Effector memory CD4-positive, alpha-beta T cell (primary cell): ENCODE measurements around the gene C20orf202.

ENCODE experiments used
- DNase-seq, 3 donors: peaks; one replicate each; pipeline ENCODE4 v3.0.0-alpha.2; 2020
- H3K27ac ChIP-seq: 2 replicates; pipeline ENCODE4 v1.7.0; 2013; ENCODE audit warnings: mild to moderate bottlenecking, low read length, moderate library complexity; ENCODE audit not compliant: insufficient read depth, poor library complexity, severe bottlenecking
- H3K27me3 ChIP-seq: replicated peaks from 2 replicates; pipeline ENCODE4 v1.7.0; 2013; ENCODE audit warnings: mild to moderate bottlenecking, low read length; ENCODE audit not compliant: insufficient read depth, control insufficient read depth, poor library complexity, severe bottlenecking
- H3K36me3 ChIP-seq: 2 replicates; pipeline ENCODE4 v1.7.0; 2013; ENCODE audit warnings: mild to moderate bottlenecking, low read length, moderate library complexity; ENCODE audit not compliant: control insufficient read depth, insufficient read depth
- H3K4me1 ChIP-seq: 2 replicates; pipeline ENCODE4 v1.7.0; 2013; ENCODE audit warnings: low read length, mild to moderate bottlenecking; ENCODE audit not compliant: control insufficient read depth, insufficient read depth, poor library complexity, severe bottlenecking
- H3K4me3 ChIP-seq: 2 replicates; pipeline ENCODE4 v1.7.0; 2013; ENCODE audit warnings: low read length, low read depth, mild to moderate bottlenecking; ENCODE audit not compliant: insufficient read depth, poor library complexity, severe bottlenecking
- H3K9me3 ChIP-seq: 2 replicates; pipeline ENCODE4 v1.7.0; 2013; ENCODE audit warnings: mild to moderate bottlenecking, low read length, moderate library complexity; ENCODE audit not compliant: control insufficient read depth

The C20orf202 gene

DNA sequence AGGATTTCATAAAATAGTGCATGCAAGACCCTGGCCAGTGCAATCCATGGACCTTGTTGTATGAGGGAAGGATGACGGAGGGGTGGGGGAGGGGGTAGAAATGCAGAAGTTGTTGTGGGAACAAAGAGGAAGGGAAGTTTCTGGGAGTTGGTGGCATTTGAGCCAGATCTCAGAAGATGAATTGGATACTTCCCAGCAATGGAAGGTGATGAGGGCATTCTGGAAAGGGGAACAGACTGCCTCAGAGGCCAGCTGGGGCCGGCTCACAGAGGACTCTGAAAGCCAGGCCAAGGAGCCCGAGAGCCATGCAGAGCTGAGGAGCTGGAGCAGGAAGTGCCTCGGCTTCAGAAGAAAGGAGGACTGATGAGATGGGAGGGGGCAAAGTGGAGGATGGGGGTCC, 21.1 kb upstream of the C20orf202 start:
- no peaks in the 10 kb centered on the region for H3K36me3 ChIP-seq
- H3K27me3 ChIP-seq = peaks cover 3% of the 10 kb centered on the region
- no peak for DNase-seq
- no peak overlapping the region for H3K27ac ChIP-seq
- no peak overlapping the region for H3K4me3 ChIP-seq
- H3K4me1 ChIP-seq = peaks cover 3% of the 10 kb centered on the region
- H3K9me3 ChIP-seq = no peaks in the 10 kb centered on the region

DNA sequence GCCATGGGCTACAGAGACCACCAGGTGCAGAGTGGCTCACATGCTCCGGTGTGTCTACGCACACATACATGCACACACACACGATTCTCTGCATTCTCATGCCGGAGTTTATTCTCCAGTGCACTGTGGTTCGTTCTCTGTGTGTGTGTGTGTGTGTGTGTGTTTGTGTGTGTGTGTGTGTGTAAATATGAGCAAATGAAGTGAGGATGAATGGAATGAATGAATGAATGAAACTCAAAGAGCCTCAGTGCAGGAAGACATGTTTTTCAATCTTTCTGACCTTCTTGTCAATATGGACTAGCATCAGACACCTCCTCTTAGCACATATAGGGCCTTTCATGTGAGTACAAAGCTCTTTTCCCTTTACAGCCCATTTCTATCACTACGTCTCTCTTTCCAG, 20.1 kb upstream of the C20orf202 start:
- Histone ChIP-seq H3K4me3 (no peak overlapping the region), H3K27ac (no peak overlapping the region), H3K9me3 (no peaks in the 10 kb centered on the region), H3K36me3 (no peaks in the 10 kb centered on the region), H3K4me1 (peaks cover 3% of the 10 kb centered on the region), H3K27me3 (peaks cover 3% of the 10 kb centered on the region)
- no peak for DNase-seq

DNA sequence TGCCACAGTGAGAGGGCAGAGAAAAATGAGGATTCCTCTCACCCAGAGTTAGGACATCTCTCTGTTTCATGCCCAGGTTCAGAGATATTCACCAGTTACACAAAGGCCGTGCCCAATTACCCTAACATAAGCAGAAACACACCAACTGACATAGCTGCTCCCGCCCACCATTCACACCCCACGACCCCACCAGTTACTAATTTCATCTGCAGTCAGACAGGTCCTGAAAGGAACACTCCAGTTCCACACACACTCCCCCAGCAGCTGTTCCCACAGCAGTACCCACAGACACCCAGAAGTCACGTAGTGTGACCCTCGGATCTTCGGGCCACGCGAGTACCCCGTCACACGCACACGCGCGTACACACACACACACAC, 19.0 kb upstream of the C20orf202 start:
- Histone ChIP-seq H3K9me3 (no peaks in the 10 kb centered on the region), H3K4me1 (peaks cover 3% of the 10 kb centered on the region), H3K4me3 (no peak overlapping the region), H3K27ac (no peak overlapping the region), H3K27me3 (peaks cover 3% of the 10 kb centered on the region), H3K36me3 (no peaks in the 10 kb centered on the region)
- no peak for DNase-seq

GRCh38 chr20:1184638-1185315, 18.5 kb upstream of the C20orf202 start, which contains the start of gene TMEM74B:
Gene TMEM74B, minus strand, starts transcription at chr20:1184981. Its CDS starts 1,180 bp downstream, at chr20:1183801.
- Histone ChIP-seq H3K4me1 (peaks cover 3% of the 10 kb centered on the region), H3K4me3 (peak within 1 kb of the TSS; percentile 32), H3K27me3 (peaks cover 3% of the 10 kb centered on the region), H3K27ac (no peak within 1 kb of the TSS), H3K9me3 (no peaks in the 10 kb centered on the region), H3K36me3 (no peaks in the 10 kb centered on the region)
- DNase-seq = no peak

GRCh38 chr20:1185316-1185741, 17.9 kb upstream of the C20orf202 start:
- Histone ChIP-seq H3K27me3 (peaks cover 3% of the 10 kb centered on the region), H3K4me3 (no peak overlapping the region), H3K4me1 (peaks cover 3% of the 10 kb centered on the region), H3K27ac (no peak overlapping the region), H3K36me3 (no peaks in the 10 kb centered on the region), H3K9me3 (no peaks in the 10 kb centered on the region)
- no peak for DNase-seq

DNA sequence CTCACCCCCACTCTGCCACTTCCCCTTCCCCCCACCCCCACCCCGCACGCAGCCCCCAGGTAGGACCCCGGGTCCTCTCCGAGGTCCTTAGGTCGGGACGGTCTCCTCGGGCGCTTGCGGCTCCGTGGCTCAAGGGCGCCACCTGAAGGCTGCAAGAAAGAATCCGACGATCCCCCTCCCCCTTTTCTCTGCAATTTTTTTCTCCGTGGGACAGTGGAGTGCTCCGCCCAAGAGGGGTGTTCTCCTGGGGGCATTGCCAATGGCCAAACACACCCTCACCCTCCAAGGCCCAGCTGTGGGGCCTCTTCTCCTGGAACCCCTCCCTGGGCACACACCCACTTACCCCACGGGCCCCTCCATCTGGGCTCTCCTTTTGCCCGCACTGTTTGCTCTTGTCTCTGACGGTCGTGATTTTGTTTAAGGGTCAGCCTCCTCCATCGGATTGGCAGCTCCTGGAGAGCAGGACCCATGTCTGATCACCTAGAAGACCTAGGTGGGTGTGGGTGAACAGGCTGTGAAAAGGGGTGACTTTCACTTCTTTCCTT, 17.4 kb upstream of the C20orf202 start:
- Histone ChIP-seq H3K4me3 (no peak overlapping the region), H3K27ac (no peak overlapping the region), H3K4me1 (peaks cover 3% of the 10 kb centered on the region), H3K36me3 (no peaks in the 10 kb centered on the region), H3K9me3 (no peaks in the 10 kb centered on the region), H3K27me3 (peaks cover 3% of the 10 kb centered on the region)
- no peak for DNase-seq

DNA sequence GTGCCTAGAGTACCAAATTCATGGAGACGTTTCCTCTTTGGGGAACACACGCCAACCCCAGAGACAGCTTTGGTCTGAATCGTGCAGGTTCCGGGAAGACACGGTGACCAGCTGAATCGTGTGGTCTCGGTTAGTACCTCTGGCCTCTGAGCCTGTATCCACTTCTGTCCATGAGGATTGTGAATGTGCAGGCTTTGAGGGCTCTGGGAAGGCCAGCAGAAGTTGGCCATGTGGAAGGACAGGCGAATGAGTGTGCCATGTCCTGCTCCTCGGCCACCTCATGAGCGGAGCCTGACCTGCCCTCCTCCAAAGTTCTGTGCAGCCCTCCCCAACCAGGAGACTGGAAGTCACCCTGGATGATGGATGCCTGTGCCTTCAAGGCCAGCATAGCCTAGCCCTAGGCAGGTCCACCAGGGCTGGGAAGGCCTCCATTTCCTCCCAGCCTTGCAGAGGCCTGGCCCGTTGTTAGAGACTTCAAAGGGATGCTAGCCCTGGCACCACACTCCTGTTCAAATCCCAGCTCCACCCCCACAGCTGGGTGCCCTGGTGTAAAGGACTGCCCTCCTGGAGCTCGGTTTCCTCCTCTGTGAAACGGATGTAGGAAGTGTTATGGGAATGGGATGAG, 16.8 kb upstream of the C20orf202 start:
- Histone ChIP-seq H3K4me3 (no peak overlapping the region), H3K27me3 (peaks cover 3% of the 10 kb centered on the region), H3K27ac (no peak overlapping the region), H3K4me1 (peaks cover 3% of the 10 kb centered on the region), H3K9me3 (no peaks in the 10 kb centered on the region), H3K36me3 (no peaks in the 10 kb centered on the region)
- DNase-seq = no peak

DNA sequence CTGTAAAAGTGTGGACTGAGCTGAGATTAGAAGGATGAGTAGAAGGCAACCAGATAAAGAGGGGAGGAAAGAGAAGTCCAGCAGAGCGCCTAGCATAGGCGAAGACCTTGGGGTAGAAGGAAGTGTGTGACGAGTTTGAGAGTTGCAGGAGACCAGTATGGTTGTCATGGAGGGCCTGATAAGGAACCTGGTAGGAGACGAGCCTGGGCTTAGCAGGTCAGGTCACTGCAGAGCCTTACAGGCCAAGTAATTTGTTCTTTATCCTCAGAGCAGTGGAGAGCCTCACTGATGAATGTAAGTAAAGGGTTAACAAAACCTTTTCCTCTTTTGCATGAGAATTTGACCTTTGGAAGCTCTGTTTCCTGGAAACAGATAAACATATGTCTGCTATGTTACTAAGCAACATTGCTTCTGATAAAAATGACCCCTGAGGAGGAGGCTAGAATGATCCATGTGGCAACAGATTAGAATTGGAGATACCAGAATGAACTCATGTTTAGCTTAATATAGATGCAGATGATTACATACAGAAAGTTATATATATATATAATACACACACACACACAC, 15.6 kb upstream of the C20orf202 start:
- no peak overlapping the region for H3K27ac ChIP-seq

GRCh38 chr20:1188347-1188746, 14.9 kb upstream of the C20orf202 start:
- DNase-seq = no peak
- Histone ChIP-seq H3K9me3 (no peaks in the 10 kb centered on the region), H3K27ac (no peak overlapping the region), H3K4me1 (peaks cover 3% of the 10 kb centered on the region), H3K36me3 (no peaks in the 10 kb centered on the region), H3K4me3 (no peak overlapping the region), H3K27me3 (peaks cover 3% of the 10 kb centered on the region)

More for the DNA sequence above, 15.6 kb upstream of the C20orf202 start:
- Histone ChIP-seq H3K4me3 (no peak overlapping the region), H3K27me3 (peaks cover 3% of the 10 kb centered on the region), H3K36me3 (no peaks in the 10 kb centered on the region), H3K9me3 (no peaks in the 10 kb centered on the region), H3K4me1 (peaks cover 3% of the 10 kb centered on the region)
- DNase-seq = no peak

DNA sequence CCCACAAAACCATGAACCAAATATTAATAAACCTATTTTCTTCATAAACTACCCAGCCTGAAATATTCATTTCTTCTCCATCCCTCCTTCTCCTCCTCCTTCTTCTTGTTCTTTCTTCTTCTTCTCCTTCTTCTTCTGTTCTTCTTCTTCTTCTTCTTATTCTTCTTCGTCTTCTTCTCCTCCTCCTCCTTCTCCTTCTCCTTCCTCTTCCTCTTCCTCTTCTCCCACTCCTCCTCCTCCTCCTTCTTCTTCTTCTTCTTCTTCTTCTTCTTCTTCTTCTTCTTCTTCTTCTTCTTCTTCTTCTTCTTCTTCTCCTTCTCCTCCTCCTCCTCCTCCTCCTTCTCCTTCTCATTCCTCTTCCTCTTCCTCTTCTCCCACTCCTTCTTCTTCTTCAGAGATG, 13.4 kb upstream of the C20orf202 start:
- Histone ChIP-seq H3K4me1 (peaks cover under 1% of the 10 kb centered on the region), H3K27ac (no peak overlapping the region), H3K4me3 (no peak overlapping the region), H3K27me3 (peaks cover 1% of the 10 kb centered on the region), H3K9me3 (no peaks in the 10 kb centered on the region), H3K36me3 (no peaks in the 10 kb centered on the region)
- DNase-seq = no peak
